ENCODE measurements around the gene TMEM106A.
"Not testable (repeated sequence)": the region's sequence is repeated elsewhere in the genome, so short reads cannot be mapped to it uniquely, and the experiment has no call there.

TMEM106A gene

GRCh38 chr17:43211480-43212402 lies at the start of gene TMEM106A:
Gene TMEM106A, plus strand, starts transcription at chr17:43211875. Its CDS starts 1,167 bp downstream, at chr17:43213042.
- DNase-seq = peak; percentile 61 to 78

GRCh38 chr17:43165971-43166370 lies 45.7 kb upstream of the TMEM106A start:
- not testable (repeated sequence) for DNase-seq

GRCh38 chr17:43169561-43170139 lies 42.0 kb upstream of the TMEM106A start:
- DNase-seq = peak in 1 of 2 donors; percentile 28

- DNase-seq = peak; percentile 87 to 94
Observed at GRCh38 chr17:43170140-43170765, 41.4 kb upstream of the TMEM106A start.

GRCh38 chr17:43170766-43171585 lies 40.7 kb upstream of the TMEM106A start, which contains the start of gene NBR1:
Gene NBR1, plus strand, starts transcription at chr17:43171214. Its CDS starts 4,586 bp downstream, at chr17:43175800.
- DNase-seq = peak; percentile 80 to 98

- peak; percentile 4 to 30 for DNase-seq
Observed at GRCh38 chr17:43171586-43172487, 39.8 kb upstream of the TMEM106A start.

- no peak for DNase-seq
Observed at GRCh38 chr17:43175213-43176118, 36.2 kb upstream of the TMEM106A start.

GRCh38 chr17:43176119-43176570 lies 35.5 kb upstream of the TMEM106A start:
- DNase-seq = no peak

GRCh38 chr17:43183921-43184320 lies 27.8 kb upstream of the TMEM106A start:
- no peak for DNase-seq

- DNase-seq = not testable (repeated sequence)
Observed at GRCh38 chr17:43186656-43187055, 25.0 kb upstream of the TMEM106A start.

- DNase-seq = no peak
Observed at GRCh38 chr17:43193251-43193650, 18.4 kb upstream of the TMEM106A start.

- no peak for DNase-seq
Observed at GRCh38 chr17:43199633-43200032, 12.0 kb upstream of the TMEM106A start.

GRCh38 chr17:43200127-43200526 lies 11.5 kb upstream of the TMEM106A start:
- DNase-seq = no peak

- DNase-seq = not testable (repeated sequence)
Observed at GRCh38 chr17:43203013-43203412, 8.7 kb upstream of the TMEM106A start.

GRCh38 chr17:43210576-43210975 lies 1.1 kb upstream of the TMEM106A start:
- no peak for DNase-seq

GRCh38 chr17:43211123-43211479 lies 574 bp upstream of the TMEM106A start:
- no peak for DNase-seq

GRCh38 chr17:43212641-43213490 lies 1.2 kb downstream of the TMEM106A start:
- DNase-seq = peak in 1 of 2 donors; percentile 58

- DNase-seq = no peak
Observed at GRCh38 chr17:43213545-43213944, 1.9 kb downstream of the TMEM106A start.

GRCh38 chr17:43215341-43215740 lies 3.7 kb downstream of the TMEM106A start:
- DNase-seq = no peak

Measured in bone marrow (tissue), 2 donors.